GM21515 (cell line): ENCODE results near the gene UGGT2.
A peak's percentile ranks its signal among the peaks of the same experiment; 100 is the strongest.
"Not testable (repeated sequence)": the region's sequence is repeated elsewhere in the genome, so short reads cannot be mapped to it uniquely, and the experiment has no call there.

ENCODE experiments used
- ATAC-seq: cut with Tn5 transposase; IDR thresholded peaks from one replicate; pipeline ENCODE4 v1.9.1; 2021; ENCODE audit not compliant: unreplicated experiment

Gene UGGT2

GRCh38 chr13:95906999-95907398 is 146.2 kb downstream of the UGGT2 start:
- ATAC-seq, result no peak

- no peak for ATAC-seq
Observed at GRCh38 chr13:95903569-95903968, 149.6 kb downstream of the UGGT2 start.

GRCh38 chr13:95902741-95903140 is 150.5 kb downstream of the UGGT2 start:
- no peak for ATAC-seq

- no peak for ATAC-seq
Observed at GRCh38 chr13:95898256-95898655, 154.9 kb downstream of the UGGT2 start.

- no peak for ATAC-seq
Observed at GRCh38 chr13:95896301-95896700, 156.9 kb downstream of the UGGT2 start.

- no peak for ATAC-seq
Observed at GRCh38 chr13:95893861-95894260, 159.3 kb downstream of the UGGT2 start.

- ATAC-seq, result no peak
Observed at GRCh38 chr13:95882121-95882520, 171.1 kb downstream of the UGGT2 start.

- no peak for ATAC-seq
Observed at GRCh38 chr13:95880331-95880730, 172.9 kb downstream of the UGGT2 start.

- ATAC-seq, result no peak
Observed at GRCh38 chr13:95874286-95874685, 178.9 kb downstream of the UGGT2 start.

GRCh38 chr13:95870421-95870820 is 182.8 kb downstream of the UGGT2 start:
- ATAC-seq, result no peak

GRCh38 chr13:95865080-95865615 is 188.1 kb downstream of the UGGT2 start:
- no peak for ATAC-seq

GRCh38 chr13:95862408-95862807 is 190.8 kb downstream of the UGGT2 start:
- ATAC-seq, result no peak

GRCh38 chr13:95861296-95861695 is 191.9 kb downstream of the UGGT2 start:
- no peak for ATAC-seq

GRCh38 chr13:95858286-95859075 is 194.7 kb downstream of the UGGT2 start:
- ATAC-seq, result no peak

GRCh38 chr13:95845656-95846055 is 207.5 kb downstream of the UGGT2 start:
- ATAC-seq, result not testable (repeated sequence)

- ATAC-seq, result no peak
Observed at GRCh38 chr13:95842898-95843297, 210.3 kb downstream of the UGGT2 start.

- no peak for ATAC-seq
Observed at GRCh38 chr13:95841894-95842293, 211.3 kb downstream of the UGGT2 start.

- peak; percentile 93 for ATAC-seq
Observed at GRCh38 chr13:95834134-95834765, 219.0 kb downstream of the UGGT2 start.

- ATAC-seq, result no peak
Observed at GRCh38 chr13:95833719-95834118, 219.5 kb downstream of the UGGT2 start.

- no peak for ATAC-seq
Observed at GRCh38 chr13:95833126-95833525, 220.1 kb downstream of the UGGT2 start.

GRCh38 chr13:95822303-95822702 is 230.9 kb downstream of the UGGT2 start:
- ATAC-seq, result no peak

GRCh38 chr13:95814495-95814894 is 238.7 kb downstream of the UGGT2 start:
- ATAC-seq, result no peak
